Fibroblast of pulmonary artery (primary cell): ENCODE results near the gene RNF133.

ENCODE experiments used
- DNase-seq: peaks from one replicate; pipeline ENCODE4 v3.0.0-alpha.2; 2010; ENCODE audit warnings: low read depth
- H3K4me3 ChIP-seq: replicated peaks from 2 replicates; pipeline ENCODE4 v1.5.1; 2011; ENCODE audit warnings: low read depth, mild to moderate bottlenecking, control low read depth, low read length, moderate library complexity
- CTCF ChIP-seq: IDR thresholded peaks from 2 replicates; pipeline ENCODE4 v1.5.1; 2011; ENCODE audit warnings: mild to moderate bottlenecking, control low read depth, low read length, inconsistent platforms; ENCODE audit errors: missing control alignments

The RNF133 gene

GRCh38 chr7:122673951-122674350 is 25.0 kb downstream of the RNF133 start:
- DNase-seq, result no peak
- H3K4me3 ChIP-seq, result no peak overlapping the region
- TF ChIP-seq CTCF, result no peak

- no peak for TF ChIP-seq CTCF
- DNase-seq, result no peak
Measured at GRCh38 chr7:122672536-122672935, 26.4 kb downstream of the RNF133 start.

GRCh38 chr7:122663733-122664132 is 35.2 kb downstream of the RNF133 start:
- DNase-seq, result no peak
- no peak overlapping the region for H3K4me3 ChIP-seq
- TF ChIP-seq CTCF, result no peak

More at GRCh38 chr7:122672536-122672935, 26.4 kb downstream of the RNF133 start:
- H3K4me3 ChIP-seq, result no peak overlapping the region

- DNase-seq, result no peak
- H3K4me3 ChIP-seq, result no peak overlapping the region
- TF ChIP-seq CTCF, result no peak
Measured at GRCh38 chr7:122658856-122659255, 40.1 kb downstream of the RNF133 start.

GRCh38 chr7:122653685-122654084 is 45.2 kb downstream of the RNF133 start:
- H3K4me3 ChIP-seq, result no peak overlapping the region
- no peak for DNase-seq
- no peak for TF ChIP-seq CTCF

- TF ChIP-seq CTCF, result no peak
- H3K4me3 ChIP-seq, result no peak overlapping the region
- peak; percentile 8 for DNase-seq
Measured at GRCh38 chr7:122652876-122653275, 46.0 kb downstream of the RNF133 start.

GRCh38 chr7:122651451-122651850 is 47.5 kb downstream of the RNF133 start:
- no peak for TF ChIP-seq CTCF
- DNase-seq, result peak; percentile 5
- no peak overlapping the region for H3K4me3 ChIP-seq
